HG02642 (cell line): ENCODE results near the gene LIPA.
"Not testable (repeated sequence)": the region's sequence is repeated elsewhere in the genome, so short reads cannot be mapped to it uniquely, and the experiment has no call there.

ENCODE experiments used
- ATAC-seq: cut with Tn5 transposase; IDR thresholded peaks from one replicate; pipeline ENCODE4 v1.9.1; 2021; ENCODE audit warnings: mild to moderate bottlenecking; ENCODE audit not compliant: unreplicated experiment, poor library complexity

Gene LIPA

GRCh38 chr10:89173075-89173474 lies 78.5 kb downstream of the LIPA start:
- ATAC-seq = no peak

GRCh38 chr10:89171996-89172395 lies 79.6 kb downstream of the LIPA start:
- ATAC-seq = no peak

GRCh38 chr10:89171263-89171872 lies 80.2 kb downstream of the LIPA start:
- ATAC-seq = no peak

- not testable (repeated sequence) for ATAC-seq
Observed at GRCh38 chr10:89168354-89168900, 83.1 kb downstream of the LIPA start.

GRCh38 chr10:89167915-89168314 lies 83.7 kb downstream of the LIPA start:
- no peak for ATAC-seq

- ATAC-seq = no peak
Observed at GRCh38 chr10:89165923-89166322, 85.7 kb downstream of the LIPA start.

- no peak for ATAC-seq
Observed at GRCh38 chr10:89164920-89165319, 86.7 kb downstream of the LIPA start.

GRCh38 chr10:89164080-89164479 lies 87.5 kb downstream of the LIPA start:
- ATAC-seq = peak; percentile 31
